ENCODE results near the gene COG7. TPM values are rescaled to one million over a fixed set of nuclear protein-coding genes. Genes with fewer than 3 reads are reported as not detected.

The COG7 gene
- total and polyA plus RNA-seq, 5 donors from 2014 or later: 9.2 to 18.7 (median 11.5) TPM

DNA sequence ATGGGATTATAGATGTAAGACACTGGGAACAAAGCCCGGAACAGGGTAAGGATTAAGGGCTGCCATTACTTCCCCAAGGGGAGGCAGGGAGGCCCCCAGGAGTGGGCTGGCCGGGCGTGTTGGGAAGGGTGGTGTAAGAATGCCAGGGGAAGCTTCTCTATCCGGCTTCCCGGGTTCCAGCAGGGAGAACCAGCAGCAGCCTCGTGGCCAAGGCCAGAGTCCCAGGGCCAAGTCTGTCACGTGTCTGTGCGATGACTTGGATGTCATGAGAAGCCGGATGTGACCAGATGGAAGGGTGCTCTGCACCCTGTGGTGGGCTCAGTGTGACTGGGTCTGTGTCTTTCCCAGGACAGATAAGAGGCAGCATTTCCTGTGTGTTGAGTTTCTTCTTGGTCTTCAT, 98.7 kb downstream of the COG7 start:
- peaks cover 12% of the 10 kb centered on the region for H3K27me3 Mint-ChIP-seq
- no peak overlapping the region for H3K27ac Mint-ChIP-seq
- H3K4me3 Mint-ChIP-seq: no peak overlapping the region

DNA sequence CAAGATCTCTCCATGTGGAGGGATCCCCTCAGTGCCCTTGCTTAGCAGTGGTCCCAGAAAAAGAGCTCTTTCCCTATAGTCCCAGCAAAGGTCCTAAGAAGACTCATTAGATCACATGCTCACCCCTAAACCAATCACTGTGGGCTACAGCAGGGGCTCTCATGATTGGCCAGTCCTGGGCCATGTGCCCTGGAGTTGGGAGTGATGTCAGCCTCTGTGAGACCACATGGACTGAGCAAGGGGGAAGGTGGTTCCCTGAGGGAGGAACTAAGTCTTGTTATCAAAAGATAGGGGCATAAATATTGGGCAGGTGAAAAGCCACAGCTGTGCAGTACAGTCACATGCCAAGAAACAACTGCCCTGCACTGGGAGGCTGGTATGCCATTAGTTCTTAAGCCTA, 99.5 kb downstream of the COG7 start:
- H3K27me3 Mint-ChIP-seq: peaks cover 12% of the 10 kb centered on the region

More for the DNA sequence above, 98.7 kb downstream of the COG7 start:
- H3K4me1 Mint-ChIP-seq: no peaks in the 10 kb centered on the region
- DNase-seq (no peak), ATAC-seq (ENCODE audit: low read depth in 2 of 2) (no peak)
- no peak overlapping the region for H3K4me3 ChIP-seq (ENCODE audit: low read depth, low read length)
- H3K27me3 ChIP-seq (ENCODE audit: control insufficient read depth, insufficient read depth, low read length): no peaks in the 10 kb centered on the region
- H3K36me3 Mint-ChIP-seq: no peaks in the 10 kb centered on the region
- no peak overlapping the region for H3K27ac ChIP-seq (ENCODE audit: insufficient read depth, low read length, poor library complexity, severe bottlenecking)
- H3K9me3 Mint-ChIP-seq: peaks cover 0 to 3% (median 0%) of the 10 kb centered on the region in 7 donors
- H3K9me3 ChIP-seq (ENCODE audit: control insufficient read depth in 2 of 2, low read length in 2 of 2): no peaks in the 10 kb centered on the region
- no peaks in the 10 kb centered on the region for H3K4me1 ChIP-seq (ENCODE audit: control insufficient read depth, insufficient read depth, low read length, poor library complexity, severe bottlenecking)
- H3K36me3 ChIP-seq (ENCODE audit: control insufficient read depth, insufficient read depth, low read length): no peaks in the 10 kb centered on the region

DNA sequence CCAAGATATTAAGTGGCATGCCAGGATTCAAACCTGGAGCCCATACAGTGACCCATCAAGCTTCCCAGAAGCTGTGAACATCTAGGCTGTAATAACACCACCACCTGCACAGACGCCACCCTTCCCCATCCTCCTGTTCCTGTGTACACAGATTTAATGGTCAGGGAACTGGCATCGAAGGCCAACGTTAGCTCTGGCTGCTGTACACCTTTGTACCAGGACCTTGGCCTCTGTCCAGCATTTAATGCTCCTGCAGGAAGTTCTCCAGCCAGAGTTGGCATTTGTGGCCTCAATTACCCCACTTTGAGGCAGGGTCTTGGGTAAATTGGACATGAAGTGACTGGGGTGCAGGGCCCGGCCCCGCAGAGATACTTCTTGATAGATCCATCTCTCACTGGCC, 101.6 kb downstream of the COG7 start:
- Mint-ChIP-seq H3K4me3 (no peak overlapping the region), H3K36me3 (no peaks in the 10 kb centered on the region), H3K27ac (no peak overlapping the region), H3K4me1 (no peaks in the 10 kb centered on the region), H3K9me3 (peaks cover 0 to 2% (median 0%) of the 10 kb centered on the region in 7 donors), H3K27me3 (peaks cover 7% of the 10 kb centered on the region)
- no peak overlapping the region for H3K4me3 ChIP-seq (ENCODE audit: low read depth, low read length)
- no peaks in the 10 kb centered on the region for H3K36me3 ChIP-seq (ENCODE audit: control insufficient read depth, insufficient read depth, low read length)
- H3K9me3 ChIP-seq (ENCODE audit: control insufficient read depth in 2 of 2, low read length in 2 of 2): no peaks in the 10 kb centered on the region
- no peak overlapping the region for H3K27ac ChIP-seq (ENCODE audit: insufficient read depth, low read length, poor library complexity, severe bottlenecking)
- H3K27me3 ChIP-seq (ENCODE audit: control insufficient read depth, insufficient read depth, low read length): no peaks in the 10 kb centered on the region
- H3K4me1 ChIP-seq (ENCODE audit: control insufficient read depth, insufficient read depth, low read length, poor library complexity, severe bottlenecking): no peaks in the 10 kb centered on the region
- ATAC-seq (ENCODE audit: low read depth in 2 of 2) (no peak), DNase-seq (no peak)

More for the DNA sequence above, 99.5 kb downstream of the COG7 start:
- no peaks in the 10 kb centered on the region for H3K36me3 ChIP-seq (ENCODE audit: control insufficient read depth, insufficient read depth, low read length)
- H3K27ac ChIP-seq (ENCODE audit: insufficient read depth, low read length, poor library complexity, severe bottlenecking): no peak overlapping the region
- peaks cover 0 to 2% (median 0%) of the 10 kb centered on the region in 7 donors for H3K9me3 Mint-ChIP-seq
- H3K4me1 Mint-ChIP-seq: no peaks in the 10 kb centered on the region
- H3K27me3 ChIP-seq (ENCODE audit: control insufficient read depth, insufficient read depth, low read length): no peaks in the 10 kb centered on the region
- H3K4me3 Mint-ChIP-seq: no peak overlapping the region
- DNase-seq: no peak
- ATAC-seq (ENCODE audit: low read depth in 2 of 2): no peak
- no peaks in the 10 kb centered on the region for H3K36me3 Mint-ChIP-seq
- no peaks in the 10 kb centered on the region for H3K9me3 ChIP-seq (ENCODE audit: control insufficient read depth in 2 of 2, low read length in 2 of 2)
- no peaks in the 10 kb centered on the region for H3K4me1 ChIP-seq (ENCODE audit: control insufficient read depth, insufficient read depth, low read length, poor library complexity, severe bottlenecking)
- no peak overlapping the region for H3K4me3 ChIP-seq (ENCODE audit: low read depth, low read length)
- H3K27ac Mint-ChIP-seq: no peak overlapping the region

DNA sequence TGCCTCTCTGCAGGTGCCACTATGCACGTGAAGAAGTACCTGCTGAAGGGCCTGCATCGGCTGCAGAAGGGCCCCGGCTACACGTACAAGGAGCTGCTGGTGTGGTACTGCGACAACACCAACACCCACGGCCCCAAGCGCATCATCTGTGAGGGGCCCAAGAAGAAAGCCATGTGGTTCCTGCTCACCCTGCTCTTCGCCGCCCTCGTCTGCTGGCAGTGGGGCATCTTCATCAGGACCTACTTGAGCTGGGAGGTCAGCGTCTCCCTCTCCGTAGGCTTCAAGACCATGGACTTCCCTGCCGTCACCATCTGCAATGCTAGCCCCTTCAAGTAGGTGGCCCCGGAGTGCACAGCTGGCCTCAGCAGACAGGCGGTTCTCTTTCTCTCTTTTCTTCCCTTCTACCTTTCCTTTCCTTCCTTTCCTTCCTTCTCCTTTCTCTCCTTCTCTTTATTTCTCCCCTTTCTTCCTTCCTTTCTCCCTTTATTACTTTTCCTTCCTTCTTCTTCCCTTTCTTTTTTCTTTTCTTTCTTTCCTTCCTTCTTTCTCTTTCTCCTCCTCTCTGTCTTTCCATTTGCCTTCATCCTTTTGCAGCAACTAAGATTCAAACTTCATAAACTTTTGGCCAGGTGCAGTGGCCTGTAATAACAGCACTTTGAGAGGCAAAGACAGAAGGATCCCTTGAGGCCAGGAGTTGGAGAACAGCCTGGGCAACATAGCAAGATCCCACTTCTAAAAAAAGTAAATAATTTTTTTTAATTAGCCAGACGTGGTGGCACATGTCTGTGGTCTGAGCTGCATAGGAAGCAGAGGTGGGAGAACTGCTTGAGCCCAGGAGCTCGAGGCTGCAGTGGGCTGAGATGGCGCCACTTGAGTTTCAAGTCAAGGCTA, 104.2 kb downstream of the COG7 start:
- H3K4me3 Mint-ChIP-seq: no peak overlapping the region
- Histone ChIP-seq H3K9me3 (ENCODE audit: control insufficient read depth in 2 of 2, low read length in 2 of 2) (no peaks in the 10 kb centered on the region), H3K27me3 (ENCODE audit: control insufficient read depth, insufficient read depth, low read length) (no peaks in the 10 kb centered on the region), H3K36me3 (ENCODE audit: control insufficient read depth, insufficient read depth, low read length) (no peaks in the 10 kb centered on the region), H3K27ac (ENCODE audit: insufficient read depth, low read length, poor library complexity, severe bottlenecking) (no peak overlapping the region), H3K4me1 (ENCODE audit: control insufficient read depth, insufficient read depth, low read length, poor library complexity, severe bottlenecking) (no peaks in the 10 kb centered on the region), H3K4me3 (ENCODE audit: low read depth, low read length) (no peak overlapping the region)
- H3K4me1 Mint-ChIP-seq: no peaks in the 10 kb centered on the region
- DNase-seq: no peak
- no peaks in the 10 kb centered on the region for H3K9me3 Mint-ChIP-seq
- H3K27ac Mint-ChIP-seq: no peak overlapping the region
- no peak for ATAC-seq (ENCODE audit: low read depth in 2 of 2)
- peaks cover 14% of the 10 kb centered on the region for H3K27me3 Mint-ChIP-seq
- no peaks in the 10 kb centered on the region for H3K36me3 Mint-ChIP-seq

DNA sequence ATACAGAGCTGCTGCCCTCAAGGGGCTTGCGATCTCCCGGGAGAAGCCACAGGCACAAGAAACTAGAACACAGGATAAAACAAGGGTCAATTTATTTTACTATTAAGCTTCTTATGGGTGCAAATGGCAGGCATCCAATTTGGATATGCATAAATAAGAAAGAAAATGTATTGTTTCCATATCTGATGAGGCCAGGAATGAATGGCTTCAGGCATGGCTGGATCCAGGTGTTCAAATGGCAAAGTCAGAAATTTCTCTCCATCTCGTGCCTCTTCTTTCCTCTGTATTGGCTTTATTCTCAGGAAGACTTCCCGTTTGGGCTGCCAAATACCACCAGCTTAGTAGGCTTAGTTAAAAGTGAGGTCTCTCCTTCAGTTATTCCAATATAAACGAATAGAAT, 107.8 kb downstream of the COG7 start:
- no peak overlapping the region for H3K27ac Mint-ChIP-seq
- ATAC-seq (ENCODE audit: low read depth in 2 of 2) (no peak), DNase-seq (no peak)
- H3K4me1 Mint-ChIP-seq: no peaks in the 10 kb centered on the region
- Histone ChIP-seq H3K27ac (ENCODE audit: insufficient read depth, low read length, poor library complexity, severe bottlenecking) (no peak overlapping the region), H3K27me3 (ENCODE audit: control insufficient read depth, insufficient read depth, low read length) (no peaks in the 10 kb centered on the region), H3K4me3 (ENCODE audit: low read depth, low read length) (no peak overlapping the region), H3K36me3 (ENCODE audit: control insufficient read depth, insufficient read depth, low read length) (no peaks in the 10 kb centered on the region), H3K4me1 (ENCODE audit: control insufficient read depth, insufficient read depth, low read length, poor library complexity, severe bottlenecking) (no peaks in the 10 kb centered on the region), H3K9me3 (ENCODE audit: control insufficient read depth in 2 of 2, low read length in 2 of 2) (no peaks in the 10 kb centered on the region)
- no peaks in the 10 kb centered on the region for H3K9me3 Mint-ChIP-seq
- peaks cover 14% of the 10 kb centered on the region for H3K27me3 Mint-ChIP-seq
- no peaks in the 10 kb centered on the region for H3K36me3 Mint-ChIP-seq
- no peak overlapping the region for H3K4me3 Mint-ChIP-seq

DNA sequence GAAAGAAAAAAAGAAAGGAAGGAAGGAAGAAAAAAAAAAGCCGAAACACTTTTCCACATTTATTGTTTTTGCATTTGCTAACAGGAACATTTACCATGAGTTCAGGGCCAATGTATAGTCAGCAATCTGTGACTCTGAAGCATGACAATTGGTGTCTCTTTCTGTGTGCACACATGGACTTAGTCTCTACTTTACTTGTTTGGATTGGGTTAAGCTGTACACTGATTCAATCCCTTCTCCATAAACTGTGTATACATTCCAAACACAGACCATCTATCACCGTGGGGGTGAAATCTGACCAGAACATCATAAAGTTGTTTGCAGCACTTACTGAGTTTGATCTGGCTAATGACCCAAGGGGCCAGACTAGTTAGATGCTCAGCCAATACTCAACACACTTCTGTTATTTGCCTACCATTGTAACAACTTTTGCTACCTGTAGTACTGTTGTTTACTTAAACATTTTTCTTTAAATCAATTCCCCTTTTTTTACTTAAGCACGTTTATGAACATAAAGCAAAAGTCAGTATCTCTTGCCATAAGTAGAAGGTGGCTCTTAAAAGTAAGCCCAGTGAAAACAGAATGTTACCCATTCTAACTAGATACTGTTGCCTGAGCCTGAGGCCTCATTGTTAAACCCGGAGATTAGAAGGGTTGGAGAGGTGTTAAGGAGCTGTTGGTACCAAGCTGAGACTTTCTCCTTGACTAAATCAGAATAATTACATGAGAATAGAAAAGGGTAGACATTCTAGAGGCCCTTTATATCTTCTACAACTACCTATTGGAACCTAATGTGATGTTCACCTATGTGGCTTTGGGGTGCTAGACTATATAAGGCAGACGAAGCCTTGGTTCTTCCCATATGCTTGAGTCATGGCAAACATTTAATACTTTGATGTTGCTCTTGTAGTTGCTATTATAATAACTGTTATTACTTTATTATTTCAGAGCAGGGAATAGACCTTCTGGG, 109.1 kb downstream of the COG7 start:
- H3K4me3 ChIP-seq (ENCODE audit: low read depth, low read length): no peak overlapping the region
- no peaks in the 10 kb centered on the region for H3K9me3 ChIP-seq (ENCODE audit: control insufficient read depth in 2 of 2, low read length in 2 of 2)
- H3K27me3 ChIP-seq (ENCODE audit: control insufficient read depth, insufficient read depth, low read length): no peaks in the 10 kb centered on the region
- H3K9me3 Mint-ChIP-seq: no peaks in the 10 kb centered on the region
- H3K27ac Mint-ChIP-seq: no peak overlapping the region
- H3K27ac ChIP-seq (ENCODE audit: insufficient read depth, low read length, poor library complexity, severe bottlenecking): no peak overlapping the region
- H3K36me3 ChIP-seq (ENCODE audit: control insufficient read depth, insufficient read depth, low read length): no peaks in the 10 kb centered on the region
- no peaks in the 10 kb centered on the region for H3K4me1 Mint-ChIP-seq
- ATAC-seq (ENCODE audit: low read depth in 2 of 2) (no peak), DNase-seq (no peak)
- peaks cover 14% of the 10 kb centered on the region for H3K27me3 Mint-ChIP-seq
- H3K4me3 Mint-ChIP-seq: no peak overlapping the region
- H3K4me1 ChIP-seq (ENCODE audit: control insufficient read depth, insufficient read depth, low read length, poor library complexity, severe bottlenecking): no peaks in the 10 kb centered on the region
- no peaks in the 10 kb centered on the region for H3K36me3 Mint-ChIP-seq

DNA sequence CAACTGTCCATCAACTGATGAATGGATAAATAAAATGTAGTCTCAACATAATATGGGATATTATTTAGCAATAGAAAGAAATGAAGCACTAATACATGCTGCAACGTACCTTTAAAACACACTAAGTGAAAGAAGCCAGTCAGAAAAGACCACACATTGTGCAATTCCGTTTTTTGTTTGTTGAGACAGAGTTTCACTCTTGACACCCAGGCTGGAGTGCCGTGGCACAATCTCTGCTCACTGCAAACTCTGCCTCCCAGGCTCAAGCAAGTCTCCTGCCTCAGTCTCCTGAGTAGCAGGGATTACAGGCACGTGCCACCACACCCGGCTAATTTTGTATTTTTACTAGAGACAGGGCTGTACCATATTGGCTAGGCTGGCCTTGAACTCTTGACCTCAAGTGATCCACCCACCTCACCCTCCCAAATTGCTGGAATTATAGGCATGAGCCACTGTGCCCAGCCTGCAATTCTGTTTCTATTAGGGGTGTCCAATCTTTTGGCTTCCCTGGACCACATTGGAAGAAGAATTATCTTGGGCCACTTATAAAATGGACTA, 110.8 kb downstream of the COG7 start:
- no peak overlapping the region for H3K27ac Mint-ChIP-seq
- ATAC-seq (ENCODE audit: low read depth in 2 of 2): no peak

More for the DNA sequence above, 110.8 kb downstream of the COG7 start:
- H3K36me3 ChIP-seq (ENCODE audit: control insufficient read depth, insufficient read depth, low read length): no peaks in the 10 kb centered on the region
- no peak overlapping the region for H3K4me3 ChIP-seq (ENCODE audit: low read depth, low read length)
- no peaks in the 10 kb centered on the region for H3K9me3 ChIP-seq (ENCODE audit: control insufficient read depth in 2 of 2, low read length in 2 of 2)
- H3K36me3 Mint-ChIP-seq: no peaks in the 10 kb centered on the region
- no peaks in the 10 kb centered on the region for H3K4me1 Mint-ChIP-seq
- DNase-seq: no peak
- no peaks in the 10 kb centered on the region for H3K9me3 Mint-ChIP-seq
- H3K27ac ChIP-seq (ENCODE audit: insufficient read depth, low read length, poor library complexity, severe bottlenecking): no peak overlapping the region
- peaks cover 14% of the 10 kb centered on the region for H3K27me3 Mint-ChIP-seq
- H3K27me3 ChIP-seq (ENCODE audit: control insufficient read depth, insufficient read depth, low read length): no peaks in the 10 kb centered on the region
- no peak overlapping the region for H3K4me3 Mint-ChIP-seq
- H3K4me1 ChIP-seq (ENCODE audit: control insufficient read depth, insufficient read depth, low read length, poor library complexity, severe bottlenecking): no peaks in the 10 kb centered on the region
